Measurements from ENCODE around the gene RASSF6.
A peak's percentile ranks its signal among the peaks of the same experiment; 100 is the strongest.
"Not testable (repeated sequence)": the region's sequence is repeated elsewhere in the genome, so short reads cannot be mapped to it uniquely, and the experiment has no call there.

Gene RASSF6

GRCh38 chr4:73576381-73576780, 43.9 kb downstream of the RASSF6 start:
- no peak for DNase-seq (ENCODE audit: low read depth)

GRCh38 chr4:73575660-73576059, 44.6 kb downstream of the RASSF6 start:
- DNase-seq (ENCODE audit: low read depth), result no peak

GRCh38 chr4:73573794-73574528, 46.3 kb downstream of the RASSF6 start:
- peak; percentile 2 for DNase-seq (ENCODE audit: low read depth)

GRCh38 chr4:73550865-73551264, 69.4 kb downstream of the RASSF6 start:
- DNase-seq (ENCODE audit: low read depth), result not testable (repeated sequence)

- no peak for DNase-seq (ENCODE audit: low read depth)
Observed at GRCh38 chr4:73544620-73545019, 75.6 kb downstream of the RASSF6 start.

- DNase-seq (ENCODE audit: low read depth), result no peak
Observed at GRCh38 chr4:73541251-73541650, 79.0 kb downstream of the RASSF6 start.

GRCh38 chr4:73540826-73541225, 79.4 kb downstream of the RASSF6 start:
- DNase-seq (ENCODE audit: low read depth), result no peak

- DNase-seq (ENCODE audit: low read depth), result no peak
Observed at GRCh38 chr4:73539386-73539785, 80.8 kb downstream of the RASSF6 start.

- no peak for DNase-seq (ENCODE audit: low read depth)
Observed at GRCh38 chr4:73538162-73538561, 82.1 kb downstream of the RASSF6 start.

GRCh38 chr4:73533515-73534422, 86.5 kb downstream of the RASSF6 start:
- no peak for DNase-seq (ENCODE audit: low read depth)

- DNase-seq (ENCODE audit: low read depth), result no peak
Observed at GRCh38 chr4:73528171-73528570, 92.1 kb downstream of the RASSF6 start.

GRCh38 chr4:73527196-73527595, 93.0 kb downstream of the RASSF6 start:
- DNase-seq (ENCODE audit: low read depth), result no peak

- no peak for DNase-seq (ENCODE audit: low read depth)
Observed at GRCh38 chr4:73525611-73526010, 94.6 kb downstream of the RASSF6 start.

- DNase-seq (ENCODE audit: low read depth), result no peak
Observed at GRCh38 chr4:73523126-73523525, 97.1 kb downstream of the RASSF6 start.

Data from activated T-cell treated with anti-CD3 and anti-CD28 coated beads for 48 hours (primary cell).